ENCODE data around the gene TFAP2A. TPM values are rescaled to one million over a fixed set of nuclear protein-coding genes. Genes with fewer than 3 reads are reported as not detected.
A peak's percentile ranks its signal among the peaks of the same experiment; 100 is the strongest.

The TFAP2A gene
- total RNA-seq, 3 donors from 2014 or later, result 25.2 to 46.0 TPM; not detected in 1

- Histone ChIP-seq H3K9me3 (no peaks in the 10 kb centered on the region), H3K27me3 (peaks cover 0 to 9% of the 10 kb centered on the region in 2 donors), H3K4me3 (peak overlapping the region; percentile 47 to 78 (median 56)), H3K36me3 (no peaks in the 10 kb centered on the region), H3K4me1 (no peaks in the 10 kb centered on the region), H3K27ac (peak overlapping the region; percentile 88 to 91)
- no peak for TF ChIP-seq POLR2A (IDR thresholded peaks at IDR 0.05)
- TF ChIP-seq, protein P1, sequence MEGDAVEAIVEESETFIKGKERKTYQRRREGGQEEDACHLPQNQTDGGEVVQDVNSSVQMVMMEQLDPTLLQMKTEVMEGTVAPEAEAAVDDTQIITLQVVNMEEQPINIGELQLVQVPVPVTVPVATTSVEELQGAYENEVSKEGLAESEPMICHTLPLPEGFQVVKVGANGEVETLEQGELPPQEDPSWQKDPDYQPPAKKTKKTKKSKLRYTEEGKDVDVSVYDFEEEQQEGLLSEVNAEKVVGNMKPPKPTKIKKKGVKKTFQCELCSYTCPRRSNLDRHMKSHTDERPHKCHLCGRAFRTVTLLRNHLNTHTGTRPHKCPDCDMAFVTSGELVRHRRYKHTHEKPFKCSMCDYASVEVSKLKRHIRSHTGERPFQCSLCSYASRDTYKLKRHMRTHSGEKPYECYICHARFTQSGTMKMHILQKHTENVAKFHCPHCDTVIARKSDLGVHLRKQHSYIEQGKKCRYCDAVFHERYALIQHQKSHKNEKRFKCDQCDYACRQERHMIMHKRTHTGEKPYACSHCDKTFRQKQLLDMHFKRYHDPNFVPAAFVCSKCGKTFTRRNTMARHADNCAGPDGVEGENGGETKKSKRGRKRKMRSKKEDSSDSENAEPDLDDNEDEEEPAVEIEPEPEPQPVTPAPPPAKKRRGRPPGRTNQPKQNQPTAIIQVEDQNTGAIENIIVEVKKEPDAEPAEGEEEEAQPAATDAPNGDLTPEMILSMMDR (IDR thresholded peaks at IDR 0.05), result no peak
- DNase-seq (ENCODE audit: low spot score in 2 of 2), result no peak
- intact Hi-C loops (cut with DNase I; ENCODE audit: low total_unique reads), result no loop called here
Measured at GRCh38 chr6:10426781-10427279, 12.0 kb upstream of the TFAP2A start.

DNA sequence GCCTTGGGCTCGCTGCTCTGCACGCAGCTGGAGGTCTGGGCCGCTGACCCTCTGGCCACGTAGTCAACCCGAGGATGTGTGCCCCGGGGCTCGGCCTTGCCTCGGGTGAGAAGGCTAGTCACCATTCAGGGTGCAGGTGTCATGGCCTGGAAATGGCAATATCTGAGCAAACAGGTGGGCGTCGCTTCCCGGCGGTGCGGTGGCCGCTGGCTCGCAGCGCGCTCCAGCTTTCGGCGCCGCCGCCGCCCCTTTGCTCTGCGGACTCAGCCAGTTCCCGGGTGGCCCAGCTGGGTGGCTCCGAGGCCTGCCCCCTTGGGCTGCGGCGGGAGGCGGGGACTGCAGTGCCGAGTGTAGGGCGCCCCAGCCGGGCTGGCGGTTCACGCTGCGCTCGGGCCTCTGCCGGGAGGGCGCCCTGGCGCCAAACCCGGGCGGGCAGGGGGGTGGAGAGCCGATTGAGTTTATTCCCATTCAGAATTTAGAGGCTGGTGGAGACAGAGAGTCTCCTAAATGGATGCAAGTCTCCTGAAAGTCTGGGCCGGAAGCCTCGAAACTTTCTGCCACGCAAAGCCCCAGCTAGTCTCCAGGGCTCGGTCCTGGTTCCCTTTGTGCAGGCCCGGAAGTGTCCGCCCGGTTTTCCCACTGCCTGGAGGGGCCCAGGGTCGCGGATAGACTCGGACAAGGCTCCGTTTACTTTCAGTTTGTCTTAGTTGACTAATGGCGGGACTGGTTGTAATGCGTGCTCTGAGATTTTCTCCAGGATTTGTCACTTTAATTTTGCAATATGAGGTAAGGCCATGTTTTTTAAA, 11.3 kb upstream of the TFAP2A start:
- peak overlapping the region; percentile 47 to 78 (median 56) for H3K4me3 ChIP-seq
- H3K4me1 ChIP-seq, result no peaks in the 10 kb centered on the region
- peak in 1 of 2 donors; percentile 77 for DNase-seq (ENCODE audit: low spot score in 2 of 2)
- H3K27ac ChIP-seq, result peak overlapping the region; percentile 88 to 91
- no peaks in the 10 kb centered on the region for H3K9me3 ChIP-seq
- H3K27me3 ChIP-seq, result peaks cover 0 to 12% of the 10 kb centered on the region in 2 donors
- intact Hi-C loops (cut with DNase I; ENCODE audit: low total_unique reads), result no loop called here
- peak in 1 of 3 donors; percentile 24 for TF ChIP-seq POLR2AphosphoS5 (IDR thresholded peaks at IDR 0.05)
- TF ChIP-seq POLR2A (IDR thresholded peaks at IDR 0.05), result no peak
- no peaks in the 10 kb centered on the region for H3K36me3 ChIP-seq

DNA sequence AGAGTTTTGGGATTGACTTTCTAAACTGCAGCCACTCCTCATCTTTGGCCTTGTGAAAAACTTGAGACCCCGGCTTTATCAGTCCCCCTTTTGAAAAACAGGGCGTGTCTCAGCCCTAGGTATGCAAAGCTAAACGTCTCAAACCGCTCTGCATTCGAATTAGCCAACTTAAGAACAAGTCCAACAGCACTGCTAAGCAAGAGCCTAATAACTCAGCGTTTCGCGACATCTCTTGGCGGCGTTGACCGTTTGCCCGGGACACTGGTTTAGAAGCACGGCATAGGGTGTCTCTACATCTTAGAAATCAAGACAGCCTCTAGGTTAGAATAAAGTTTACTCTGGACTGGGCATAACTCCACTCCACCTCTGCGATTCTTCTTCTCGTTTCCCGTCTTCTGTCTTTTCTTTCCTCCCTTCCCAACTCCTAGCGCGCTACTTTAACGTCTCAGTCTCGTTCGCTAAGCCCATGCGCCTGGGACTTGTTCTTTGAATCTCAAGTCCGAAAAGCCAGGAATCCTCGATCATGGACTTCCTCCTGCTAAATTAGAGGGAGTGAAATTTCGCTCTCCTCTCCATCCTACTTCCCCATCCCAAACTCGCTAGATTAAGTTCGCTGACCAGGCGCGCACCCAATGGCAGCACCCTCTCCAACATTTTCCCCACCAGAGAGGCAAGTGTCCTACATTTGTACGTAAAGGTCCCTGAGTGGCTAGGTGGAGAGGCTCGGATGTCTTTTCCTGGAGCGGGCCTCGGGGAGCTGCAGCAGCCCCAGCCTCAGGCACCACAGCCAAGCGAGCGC, 10.5 kb upstream of the TFAP2A start:
- intact Hi-C loops (cut with DNase I; ENCODE audit: low total_unique reads), result no loop called here
- H3K9me3 ChIP-seq, result no peaks in the 10 kb centered on the region
- no peak for DNase-seq (ENCODE audit: low spot score in 2 of 2)
- peak overlapping the region; percentile 47 to 78 (median 56) for H3K4me3 ChIP-seq
- H3K27ac ChIP-seq, result peak overlapping the region; percentile 88 to 91
- peaks cover 0 to 6% of the 10 kb centered on the region in 2 donors for H3K4me1 ChIP-seq
- TF ChIP-seq, protein P1 (IDR thresholded peaks at IDR 0.05), result no peak
- TF ChIP-seq POLR2AphosphoS5 (IDR thresholded peaks at IDR 0.05) (no peak), POLR2A (IDR thresholded peaks at IDR 0.05) (no peak)
- peaks cover 0 to 19% of the 10 kb centered on the region in 2 donors for H3K27me3 ChIP-seq
- H3K36me3 ChIP-seq, result no peaks in the 10 kb centered on the region

- Histone ChIP-seq H3K4me1 (peaks cover 0 to 6% of the 10 kb centered on the region in 2 donors), H3K36me3 (no peaks in the 10 kb centered on the region), H3K27me3 (peaks cover 0 to 26% of the 10 kb centered on the region in 2 donors), H3K9me3 (no peaks in the 10 kb centered on the region), H3K4me3 (no peak overlapping the region), H3K27ac (no peak overlapping the region)
- TF ChIP-seq POLR2A (IDR thresholded peaks at IDR 0.05), result no peak
- no peak for TF ChIP-seq POLR2AphosphoS5 (IDR thresholded peaks at IDR 0.05)
- TF ChIP-seq, protein P1 (IDR thresholded peaks at IDR 0.05), result no peak
- no peak for DNase-seq (ENCODE audit: low spot score in 2 of 2)
- intact Hi-C loops (cut with DNase I; ENCODE audit: low total_unique reads), result no loop called here
Measured at GRCh38 chr6:10424040-10424439, 9.2 kb upstream of the TFAP2A start.

GRCh38 chr6:10422737-10423034, 7.8 kb upstream of the TFAP2A start:
- no peaks in the 10 kb centered on the region for H3K36me3 ChIP-seq
- TF ChIP-seq POLR2AphosphoS5 (IDR thresholded peaks at IDR 0.05) (no peak), POLR2A (IDR thresholded peaks at IDR 0.05) (no peak)
- TF ChIP-seq, protein P1 (IDR thresholded peaks at IDR 0.05), result no peak
- intact Hi-C loops (cut with DNase I; ENCODE audit: low total_unique reads), result no loop called here
- DNase-seq (ENCODE audit: low spot score in 2 of 2), result no peak
- no peak overlapping the region for H3K27ac ChIP-seq
- H3K4me3 ChIP-seq, result no peak overlapping the region
- peaks cover 0 to 6% of the 10 kb centered on the region in 2 donors for H3K4me1 ChIP-seq
- H3K27me3 ChIP-seq, result peaks cover 0 to 37% of the 10 kb centered on the region in 2 donors
- no peaks in the 10 kb centered on the region for H3K9me3 ChIP-seq

Data from breast epithelium (tissue), 4 donors.